Measurements from ENCODE around the gene GNA12. TPM values are rescaled to one million over a fixed set of nuclear protein-coding genes. Genes with fewer than 3 reads are reported as not detected.

Gene GNA12
- total and polyA plus RNA-seq, 9 of the 15 experiments (the other 6 are each of a cell fraction or from before 2014, with no cell fraction given), result 0.65 to 32.7 (median 9.6) TPM

DNA sequence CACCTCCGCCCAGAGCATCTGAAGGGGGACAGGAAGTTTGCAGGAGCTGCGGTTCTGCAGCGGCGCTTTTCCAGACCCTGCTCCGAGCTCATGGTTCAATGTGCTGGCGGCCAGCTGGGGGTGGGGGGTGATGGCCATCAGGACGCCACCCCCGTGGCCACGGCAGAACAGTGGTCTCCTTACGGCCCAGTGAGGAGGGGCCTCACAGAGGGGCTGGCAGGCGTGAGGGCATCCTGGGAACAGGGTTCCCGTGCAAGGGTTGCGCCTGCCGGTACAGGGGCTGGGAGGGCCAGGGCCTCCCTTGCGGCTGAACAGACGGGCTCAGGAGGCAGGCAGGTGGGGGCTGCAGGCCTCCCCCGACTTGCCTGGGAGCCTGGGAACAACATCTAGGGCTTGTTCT, 39.0 kb upstream of the GNA12 start (continued):
- TF ChIP-seq, protein P1, sequence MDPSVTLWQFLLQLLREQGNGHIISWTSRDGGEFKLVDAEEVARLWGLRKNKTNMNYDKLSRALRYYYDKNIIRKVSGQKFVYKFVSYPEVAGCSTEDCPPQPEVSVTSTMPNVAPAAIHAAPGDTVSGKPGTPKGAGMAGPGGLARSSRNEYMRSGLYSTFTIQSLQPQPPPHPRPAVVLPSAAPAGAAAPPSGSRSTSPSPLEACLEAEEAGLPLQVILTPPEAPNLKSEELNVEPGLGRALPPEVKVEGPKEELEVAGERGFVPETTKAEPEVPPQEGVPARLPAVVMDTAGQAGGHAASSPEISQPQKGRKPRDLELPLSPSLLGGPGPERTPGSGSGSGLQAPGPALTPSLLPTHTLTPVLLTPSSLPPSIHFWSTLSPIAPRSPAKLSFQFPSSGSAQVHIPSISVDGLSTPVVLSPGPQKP (CRISPR knock-in tag; IDR thresholded peaks at IDR 0.05), result no peak
- TF ChIP-seq NCOA4 (IDR thresholded peaks at IDR 0.05; ENCODE audit: partially characterized antibody), result no peak

DNA sequence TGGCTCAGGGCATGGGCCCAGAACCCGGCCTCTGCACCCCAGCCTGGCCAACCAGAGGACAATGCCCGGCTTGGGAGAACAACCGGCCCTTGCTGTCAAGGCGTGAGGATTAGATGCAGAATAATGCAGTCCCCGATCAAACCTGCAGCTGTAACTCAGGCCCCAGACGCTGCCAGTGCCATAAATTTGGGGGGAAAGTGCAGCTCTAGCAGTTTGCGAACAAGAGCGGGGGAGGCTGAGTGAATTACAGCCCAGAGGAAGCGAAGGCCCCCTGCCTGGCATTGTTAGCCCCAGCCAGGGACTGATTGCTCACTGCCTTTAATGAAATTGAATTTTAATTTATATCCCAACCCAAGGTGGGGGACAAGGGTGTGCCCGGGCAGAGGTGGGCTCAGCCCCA, 38.0 kb upstream of the GNA12 start:
- no peaks in the 10 kb centered on the region for H3K9me1 ChIP-seq (ENCODE audit: control insufficient read depth, insufficient read depth, low read length)
- in situ Hi-C loops (cut with MboI) (no loop called here), intact Hi-C loops (cut with micrococcal nuclease) (no loop called here)
- H3K4me2 ChIP-seq (ENCODE audit: insufficient read depth, low read length), result no peak overlapping the region
- no peak for DNase-seq (ENCODE audit: extremely low read depth in 1 of 4, low spot score in 3 of 4)
- no peak overlapping the region for H3K4me3 ChIP-seq
- no peaks in the 10 kb centered on the region; the same call in 1 of the 2 replicates for H3K9me3 ChIP-seq (replicated peaks; ENCODE audit: control insufficient read depth, insufficient read depth, low read depth, low read length)
- BruUV-seq (replicated peaks), result no TSS peak
- no peak for FAIRE-seq
- ChIA-PET POLR2A (interaction anchor here (0.7 kb wide), 1 partner anchor 376 kb away, joined by 6 read pairs; no protein-coding TSS in a partner anchor), CTCF (ENCODE audit: low intra/inter-chr PET ratio) (no interaction called here)
- H3K27ac ChIP-seq (ENCODE audit: extremely low read depth, low read depth, low read length), result no peak overlapping the region
- no peak overlapping the region for H3K9ac ChIP-seq (ENCODE audit: insufficient read depth in 1 of 2, low read depth in 2 of 2, low read length in 2 of 2)
- no peak for ATAC-seq
- peaks cover 8 to 40% of the 10 kb centered on the region in 2 experiments; a peak in 4 of 5 replicates for H3K27me3 ChIP-seq (ENCODE audit: control insufficient read depth in 2 of 2, insufficient read depth in 2 of 2, low read length in 2 of 2)
- no peaks in the 10 kb centered on the region for H3K79me2 ChIP-seq (ENCODE audit: control insufficient read depth, insufficient read depth, low read length)
- H3K36me3 ChIP-seq (ENCODE audit: control insufficient read depth, insufficient read depth, low read length), result no peaks in the 10 kb centered on the region
- peaks cover 0 to 23% of the 10 kb centered on the region in 2 experiments; a peak in 2 of 5 replicates for H3K4me1 ChIP-seq (replicated peaks in 1 of 2; ENCODE audit: control insufficient read depth in 2 of 2, insufficient read depth in 2 of 2, low read length in 2 of 2)
- H4K20me1 ChIP-seq (replicated peaks; ENCODE audit: control insufficient read depth, insufficient read depth, low read length), result no peaks in the 10 kb centered on the region; the same call in 1 of the 2 replicates
- no peak overlapping the region for H2AFZ ChIP-seq (ENCODE audit: low read depth, low read length)
- 3% methylated on average over 10 of the region's 10 CpGs for whole genome bisulfite sequencing (ENCODE audit: insufficient coverage, low coverage, missing lambda C conversion rate)
- TF ChIP-seq STAT5B (CRISPR knock-in tag; IDR thresholded peaks at IDR 0.05), result no peak
- no peak for TF ChIP-seq TOE1 (IDR thresholded peaks at IDR 0.05; ENCODE audit: borderline replicate concordance)
- no peak for TF ChIP-seq TOE1 (CRISPR knock-in tag; IDR thresholded peaks at IDR 0.05; ENCODE audit: borderline replicate concordance, low read depth)
- TF ChIP-seq RBFOX2 (IDR thresholded peaks at IDR 0.05; ENCODE audit: low read depth, low read length), result no peak
- TF ChIP-seq, protein P2, sequence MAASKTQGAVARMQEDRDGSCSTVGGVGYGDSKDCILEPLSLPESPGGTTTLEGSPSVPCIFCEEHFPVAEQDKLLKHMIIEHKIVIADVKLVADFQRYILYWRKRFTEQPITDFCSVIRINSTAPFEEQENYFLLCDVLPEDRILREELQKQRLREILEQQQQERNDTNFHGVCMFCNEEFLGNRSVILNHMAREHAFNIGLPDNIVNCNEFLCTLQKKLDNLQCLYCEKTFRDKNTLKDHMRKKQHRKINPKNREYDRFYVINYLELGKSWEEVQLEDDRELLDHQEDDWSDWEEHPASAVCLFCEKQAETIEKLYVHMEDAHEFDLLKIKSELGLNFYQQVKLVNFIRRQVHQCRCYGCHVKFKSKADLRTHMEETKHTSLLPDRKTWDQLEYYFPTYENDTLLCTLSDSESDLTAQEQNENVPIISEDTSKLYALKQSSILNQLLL (CRISPR knock-in tag; IDR thresholded peaks at IDR 0.05; ENCODE audit: borderline replicate concordance), result no peak
- TF ChIP-seq GABPA (tag; conservative IDR thresholded peaks at IDR 0.05; ENCODE audit: low read depth), result no peak
- no peak for TF ChIP-seq RBM25 (IDR thresholded peaks at IDR 0.05; ENCODE audit: low read depth, low read length, severe bottlenecking)
- TF ChIP-seq PHB (CRISPR knock-in tag; IDR thresholded peaks at IDR 0.05), result no peak
- TF ChIP-seq JUN (IDR thresholded peaks at IDR 0.05; ENCODE audit: borderline replicate concordance, low read depth, low read length), result no peak
- no peak for TF ChIP-seq JUN (CRISPR knock-in tag; IDR thresholded peaks at IDR 0.05; ENCODE audit: borderline replicate concordance)
- TF ChIP-seq MIER1 (IDR thresholded peaks at IDR 0.05; ENCODE audit: low read depth), result no peak
- TF ChIP-seq MTF1 (CRISPR knock-in tag; IDR thresholded peaks at IDR 0.05; ENCODE audit: borderline replicate concordance), result no peak
- no peak for TF ChIP-seq ZNF316 (IDR thresholded peaks at IDR 0.05)
- no peak for TF ChIP-seq ZNF174 (CRISPR knock-in tag; IDR thresholded peaks at IDR 0.05)

Measured in K562 (cell line).